GM23338 (cell line): ENCODE measurements around the gene VEPH1. TPM values are rescaled to one million over a fixed set of nuclear protein-coding genes. Genes with fewer than 3 reads are reported as not detected.

Source experiments
- ATAC-seq: fragments of 200-7000 bp; cut with Tn5 transposase; 3 replicates; pipeline ENCODE4 v1.9.1; 2020
- DNase-seq: peaks from one replicate; pipeline ENCODE4 v3.0.0-alpha.2; 2015; ENCODE audit warnings: low spot score
- H2AFZ ChIP-seq: fragments of 200-600 bp; sonication (generic); 2 replicates; pipeline ENCODE4 v1.8.0; 2016; ENCODE audit warnings: antibody characterized with exemption, mild to moderate bottlenecking, moderate library complexity
- H3F3A ChIP-seq: fragments of 200-600 bp; sonication (generic); replicated peaks from 2 replicates; pipeline ENCODE4 v1.8.0; 2017; ENCODE audit warnings: antibody characterized with exemption, mixed run types, low read depth
- H3K27ac ChIP-seq: fragments of 200-600 bp; sonication (generic); 2 replicates; pipeline ENCODE4 v1.6.1; 2016; ENCODE audit warnings: low read depth
- H3K27me3 ChIP-seq: fragments of 200-600 bp; sonication (generic); 2 replicates; pipeline ENCODE4 v1.8.0; 2016; ENCODE audit warnings: mild to moderate bottlenecking, mixed run types, moderate library complexity; ENCODE audit not compliant: insufficient read depth
- H3K36me3 ChIP-seq: fragments of 200-600 bp; sonication (generic); 2 replicates; pipeline ENCODE4 v1.8.0; 2016; ENCODE audit warnings: mild to moderate bottlenecking; ENCODE audit not compliant: insufficient read depth
- H3K4me1 ChIP-seq: fragments of 200-600 bp; sonication (generic); 2 replicates; pipeline ENCODE4 v1.8.0; 2016; ENCODE audit warnings: mild to moderate bottlenecking, moderate library complexity; ENCODE audit not compliant: insufficient read depth
- H3K4me2 ChIP-seq: fragments of 200-600 bp; sonication (generic); 2 replicates; pipeline ENCODE4 v1.7.1; 2017; ENCODE audit warnings: mixed run types
- H3K4me3 ChIP-seq: fragments of 200-600 bp; sonication (generic); 2 replicates; pipeline ENCODE4 v1.6.1; 2016; ENCODE audit warnings: mixed run types
- H3K79me2 ChIP-seq: fragments of 200-600 bp; sonication (generic); replicated peaks from 2 replicates; pipeline ENCODE4 v1.8.0; 2017; ENCODE audit warnings: mild to moderate bottlenecking; ENCODE audit not compliant: insufficient read depth
- H3K9me2 ChIP-seq: fragments of 200-600 bp; sonication (generic); 2 replicates; pipeline ENCODE4 v1.8.0; 2017; ENCODE audit not compliant: insufficient read depth
- H4K20me1 ChIP-seq: fragments of 200-600 bp; sonication (generic); replicated peaks from 2 replicates; pipeline ENCODE4 v1.8.0; 2017; ENCODE audit warnings: mild to moderate bottlenecking; ENCODE audit not compliant: insufficient read depth
- H3K27ac Mint-ChIP-seq: 2 replicates; pipeline ENCODE4 v1.8.0; 2020; ENCODE audit warnings: inconsistent platforms, mild to moderate bottlenecking, moderate library complexity, mixed read lengths
- H3K27me3 Mint-ChIP-seq: 3 replicates; pipeline ENCODE4 v1.8.0; 2022; ENCODE audit warnings: low read depth, mild to moderate bottlenecking, moderate library complexity, mixed read lengths, inconsistent platforms; ENCODE audit not compliant: insufficient read depth, poor library complexity
- H3K36me3 Mint-ChIP-seq: 3 replicates; pipeline ENCODE4 v1.8.0; 2021; ENCODE audit warnings: low read depth, mild to moderate bottlenecking, inconsistent platforms, moderate library complexity, mixed read lengths
- H3K4me1 Mint-ChIP-seq: 3 replicates; pipeline ENCODE4 v1.8.0; 2020; ENCODE audit warnings: mild to moderate bottlenecking, inconsistent platforms, mixed read lengths
- H3K4me3 Mint-ChIP-seq: 3 replicates; pipeline ENCODE4 v1.8.0; 2021; ENCODE audit warnings: moderate library complexity, mild to moderate bottlenecking, inconsistent platforms, mixed read lengths
- H3K9me3 Mint-ChIP-seq: 3 replicates; pipeline ENCODE4 v1.8.0; 2020; ENCODE audit warnings: moderate library complexity, mild to moderate bottlenecking, inconsistent platforms, mixed read lengths
- CREB1 ChIP-seq: fragments of 250-450 bp; sonication (Bioruptor Pico); IDR thresholded peaks from 2 replicates; pipeline ENCODE4 v1.5.0; 2020; ENCODE audit warnings: low read depth, mild to moderate bottlenecking, moderate library complexity
- EZH2 ChIP-seq: fragments of 200-600 bp; sonication (generic); IDR thresholded peaks from one replicate; pipeline ENCODE4 v1.8.0; 2017; ENCODE audit warnings: antibody characterized with exemption, mild to moderate bottlenecking, low read depth; ENCODE audit not compliant: unreplicated experiment
- EZH2phosphoT487 ChIP-seq: fragments of 200-600 bp; sonication (generic); IDR thresholded peaks from one replicate; pipeline ENCODE4 v1.8.1; 2018; ENCODE audit warnings: antibody characterized with exemption; ENCODE audit not compliant: unreplicated experiment
- JUNB ChIP-seq: IDR thresholded peaks from one replicate; pipeline ENCODE4 v1.6.1; 2016; ENCODE audit warnings: antibody characterized with exemption; ENCODE audit not compliant: unreplicated experiment
- NANOG ChIP-seq: IDR thresholded peaks from 2 replicates; pipeline ENCODE4 v1.6.1; 2016; ENCODE audit warnings: antibody characterized with exemption, borderline replicate concordance
- POLR2AphosphoS5 ChIP-seq: IDR thresholded peaks from 2 replicates; pipeline ENCODE4 v1.6.1; 2016; ENCODE audit warnings: antibody characterized with exemption, low read depth
- ZNF114 ChIP-seq: fragments of 250-450 bp; sonication (Bioruptor Pico); IDR thresholded peaks from 2 replicates; pipeline ENCODE4 v1.5.0; 2020; ENCODE audit warnings: mild to moderate bottlenecking, moderate library complexity
- polyA plus RNA-seq: library from polyadenylated mRNA; unstranded; fragments of >200 nt; fragmentation: Nextera tagmentation; extraction: Ambion mirVana; gene quantifications from 2 replicates; pipeline ENCODE4 v1.2.1, GENCODE V29; 2016
- total RNA-seq: library from RNA; depleted of rRNA; stranded (reverse); fragments of >200 nt; shearing (Covaris generic); gene quantifications from 2 replicates; pipeline ENCODE4 v1.2.3, GENCODE V29; 2014
- TF ChIP-seq, protein P1 (sequence below): IDR thresholded peaks from one replicate; pipeline ENCODE4 v1.6.1; 2018; ENCODE audit warnings: antibody characterized with exemption; ENCODE audit not compliant: unreplicated experiment
- TF ChIP-seq, protein P2 (sequence below), 2 experiments: fragments of 200-600 bp in 1 of 2; sonication (generic) in 1 of 2; conservative IDR thresholded peaks; 2 replicates each; pipeline versions ENCODE4 v1.5.1 to v1.6.1; 2016 to 2017; ENCODE audit warnings: antibody characterized with exemption in 2 of 2, low read depth in 2 of 2, mild to moderate bottlenecking in 2 of 2, moderate library complexity in 1 of 2
- TF ChIP-seq, protein P3 (sequence below): fragments of 250-450 bp; sonication (Bioruptor Pico); IDR thresholded peaks from 2 replicates; pipeline ENCODE4 v1.5.0; 2020; ENCODE audit warnings: mild to moderate bottlenecking, moderate library complexity

Gene VEPH1
- total and polyA plus RNA-seq, 2 experiments from 2014 or later: 15.4 to 33.8 TPM

DNA sequence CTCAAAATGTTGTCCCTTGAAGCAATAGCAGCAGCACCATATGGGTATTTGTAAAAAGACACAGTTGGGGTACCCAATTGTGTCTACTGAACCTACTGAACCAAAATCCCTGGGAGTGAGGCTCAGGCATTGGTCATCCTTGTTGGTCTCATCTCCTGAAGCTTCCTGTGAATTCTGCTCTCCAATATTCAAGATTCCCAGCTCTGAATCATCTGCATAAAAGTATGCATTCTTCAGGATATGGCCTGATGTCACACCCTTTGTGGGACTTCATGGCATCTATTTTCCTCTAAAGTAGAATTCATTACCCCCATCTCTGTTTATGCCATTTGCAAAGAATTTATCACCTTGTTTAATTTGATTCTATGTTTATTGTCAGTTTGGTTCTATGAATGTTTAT is 79.9 kb downstream of the VEPH1 start (continued):
- TF ChIP-seq, protein P1, sequence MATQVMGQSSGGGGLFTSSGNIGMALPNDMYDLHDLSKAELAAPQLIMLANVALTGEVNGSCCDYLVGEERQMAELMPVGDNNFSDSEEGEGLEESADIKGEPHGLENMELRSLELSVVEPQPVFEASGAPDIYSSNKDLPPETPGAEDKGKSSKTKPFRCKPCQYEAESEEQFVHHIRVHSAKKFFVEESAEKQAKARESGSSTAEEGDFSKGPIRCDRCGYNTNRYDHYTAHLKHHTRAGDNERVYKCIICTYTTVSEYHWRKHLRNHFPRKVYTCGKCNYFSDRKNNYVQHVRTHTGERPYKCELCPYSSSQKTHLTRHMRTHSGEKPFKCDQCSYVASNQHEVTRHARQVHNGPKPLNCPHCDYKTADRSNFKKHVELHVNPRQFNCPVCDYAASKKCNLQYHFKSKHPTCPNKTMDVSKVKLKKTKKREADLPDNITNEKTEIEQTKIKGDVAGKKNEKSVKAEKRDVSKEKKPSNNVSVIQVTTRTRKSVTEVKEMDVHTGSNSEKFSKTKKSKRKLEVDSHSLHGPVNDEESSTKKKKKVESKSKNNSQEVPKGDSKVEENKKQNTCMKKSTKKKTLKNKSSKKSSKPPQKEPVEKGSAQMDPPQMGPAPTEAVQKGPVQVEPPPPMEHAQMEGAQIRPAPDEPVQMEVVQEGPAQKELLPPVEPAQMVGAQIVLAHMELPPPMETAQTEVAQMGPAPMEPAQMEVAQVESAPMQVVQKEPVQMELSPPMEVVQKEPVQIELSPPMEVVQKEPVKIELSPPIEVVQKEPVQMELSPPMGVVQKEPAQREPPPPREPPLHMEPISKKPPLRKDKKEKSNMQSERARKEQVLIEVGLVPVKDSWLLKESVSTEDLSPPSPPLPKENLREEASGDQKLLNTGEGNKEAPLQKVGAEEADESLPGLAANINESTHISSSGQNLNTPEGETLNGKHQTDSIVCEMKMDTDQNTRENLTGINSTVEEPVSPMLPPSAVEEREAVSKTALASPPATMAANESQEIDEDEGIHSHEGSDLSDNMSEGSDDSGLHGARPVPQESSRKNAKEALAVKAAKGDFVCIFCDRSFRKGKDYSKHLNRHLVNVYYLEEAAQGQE: no peak
- TF ChIP-seq NANOG: no peak

DNA sequence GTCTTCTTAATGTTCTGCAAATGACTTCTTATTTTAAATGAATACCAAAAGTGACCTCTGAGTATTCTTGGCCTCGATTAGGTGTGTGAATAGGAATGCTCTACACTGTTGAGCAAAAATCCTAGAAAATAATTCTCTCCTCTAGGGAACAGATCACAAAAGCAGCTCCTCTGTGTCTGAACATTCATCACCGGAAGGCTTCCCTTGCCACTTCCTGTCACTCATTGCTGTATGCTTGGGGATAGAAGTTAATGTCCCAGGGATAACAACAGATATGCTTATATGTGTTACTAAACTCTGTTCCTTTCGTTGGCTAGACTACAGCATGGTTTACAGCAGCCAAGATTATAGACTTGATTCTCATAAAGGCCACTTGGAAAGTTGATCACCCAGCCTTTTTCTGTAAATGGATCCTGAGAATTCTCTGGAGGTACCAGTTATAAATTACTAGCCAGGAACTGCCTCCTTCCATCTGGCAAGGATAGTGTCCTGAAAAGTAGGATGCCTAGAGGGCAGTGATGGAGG is 82.5 kb downstream of the VEPH1 start:
- Histone ChIP-seq H2AFZ (no peak overlapping the region), H3K27ac (no peak overlapping the region), H3K4me1 (no peaks in the 10 kb centered on the region; the same call in 1 of the 2 replicates), H3K27me3 (no peaks in the 10 kb centered on the region), H3F3A (no peaks in the 10 kb centered on the region), H3K79me2 (no peaks in the 10 kb centered on the region), H3K4me2 (no peak overlapping the region), H3K4me3 (no peak overlapping the region), H4K20me1 (no peaks in the 10 kb centered on the region), H3K36me3 (no peaks in the 10 kb centered on the region), H3K9me2 (peaks cover 16% of the 10 kb centered on the region; the same call in 1 of the 2 replicates)
- peaks cover 21% of the 10 kb centered on the region for H3K36me3 Mint-ChIP-seq
- peaks cover 14% of the 10 kb centered on the region for H3K9me3 Mint-ChIP-seq
- H3K4me3 Mint-ChIP-seq: no peak overlapping the region
- TF ChIP-seq, protein P2, sequence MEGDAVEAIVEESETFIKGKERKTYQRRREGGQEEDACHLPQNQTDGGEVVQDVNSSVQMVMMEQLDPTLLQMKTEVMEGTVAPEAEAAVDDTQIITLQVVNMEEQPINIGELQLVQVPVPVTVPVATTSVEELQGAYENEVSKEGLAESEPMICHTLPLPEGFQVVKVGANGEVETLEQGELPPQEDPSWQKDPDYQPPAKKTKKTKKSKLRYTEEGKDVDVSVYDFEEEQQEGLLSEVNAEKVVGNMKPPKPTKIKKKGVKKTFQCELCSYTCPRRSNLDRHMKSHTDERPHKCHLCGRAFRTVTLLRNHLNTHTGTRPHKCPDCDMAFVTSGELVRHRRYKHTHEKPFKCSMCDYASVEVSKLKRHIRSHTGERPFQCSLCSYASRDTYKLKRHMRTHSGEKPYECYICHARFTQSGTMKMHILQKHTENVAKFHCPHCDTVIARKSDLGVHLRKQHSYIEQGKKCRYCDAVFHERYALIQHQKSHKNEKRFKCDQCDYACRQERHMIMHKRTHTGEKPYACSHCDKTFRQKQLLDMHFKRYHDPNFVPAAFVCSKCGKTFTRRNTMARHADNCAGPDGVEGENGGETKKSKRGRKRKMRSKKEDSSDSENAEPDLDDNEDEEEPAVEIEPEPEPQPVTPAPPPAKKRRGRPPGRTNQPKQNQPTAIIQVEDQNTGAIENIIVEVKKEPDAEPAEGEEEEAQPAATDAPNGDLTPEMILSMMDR (conservative IDR thresholded peaks at IDR 0.05; ENCODE audit: low read depth in 2 of 2): no peak
- TF ChIP-seq EZH2phosphoT487: no peak
- no peak for TF ChIP-seq JUNB
- no peak for TF ChIP-seq CREB1 (CRISPR knock-in tag)
- TF ChIP-seq, protein P1: no peak
- TF ChIP-seq POLR2AphosphoS5: no peak
- TF ChIP-seq, protein P3, sequence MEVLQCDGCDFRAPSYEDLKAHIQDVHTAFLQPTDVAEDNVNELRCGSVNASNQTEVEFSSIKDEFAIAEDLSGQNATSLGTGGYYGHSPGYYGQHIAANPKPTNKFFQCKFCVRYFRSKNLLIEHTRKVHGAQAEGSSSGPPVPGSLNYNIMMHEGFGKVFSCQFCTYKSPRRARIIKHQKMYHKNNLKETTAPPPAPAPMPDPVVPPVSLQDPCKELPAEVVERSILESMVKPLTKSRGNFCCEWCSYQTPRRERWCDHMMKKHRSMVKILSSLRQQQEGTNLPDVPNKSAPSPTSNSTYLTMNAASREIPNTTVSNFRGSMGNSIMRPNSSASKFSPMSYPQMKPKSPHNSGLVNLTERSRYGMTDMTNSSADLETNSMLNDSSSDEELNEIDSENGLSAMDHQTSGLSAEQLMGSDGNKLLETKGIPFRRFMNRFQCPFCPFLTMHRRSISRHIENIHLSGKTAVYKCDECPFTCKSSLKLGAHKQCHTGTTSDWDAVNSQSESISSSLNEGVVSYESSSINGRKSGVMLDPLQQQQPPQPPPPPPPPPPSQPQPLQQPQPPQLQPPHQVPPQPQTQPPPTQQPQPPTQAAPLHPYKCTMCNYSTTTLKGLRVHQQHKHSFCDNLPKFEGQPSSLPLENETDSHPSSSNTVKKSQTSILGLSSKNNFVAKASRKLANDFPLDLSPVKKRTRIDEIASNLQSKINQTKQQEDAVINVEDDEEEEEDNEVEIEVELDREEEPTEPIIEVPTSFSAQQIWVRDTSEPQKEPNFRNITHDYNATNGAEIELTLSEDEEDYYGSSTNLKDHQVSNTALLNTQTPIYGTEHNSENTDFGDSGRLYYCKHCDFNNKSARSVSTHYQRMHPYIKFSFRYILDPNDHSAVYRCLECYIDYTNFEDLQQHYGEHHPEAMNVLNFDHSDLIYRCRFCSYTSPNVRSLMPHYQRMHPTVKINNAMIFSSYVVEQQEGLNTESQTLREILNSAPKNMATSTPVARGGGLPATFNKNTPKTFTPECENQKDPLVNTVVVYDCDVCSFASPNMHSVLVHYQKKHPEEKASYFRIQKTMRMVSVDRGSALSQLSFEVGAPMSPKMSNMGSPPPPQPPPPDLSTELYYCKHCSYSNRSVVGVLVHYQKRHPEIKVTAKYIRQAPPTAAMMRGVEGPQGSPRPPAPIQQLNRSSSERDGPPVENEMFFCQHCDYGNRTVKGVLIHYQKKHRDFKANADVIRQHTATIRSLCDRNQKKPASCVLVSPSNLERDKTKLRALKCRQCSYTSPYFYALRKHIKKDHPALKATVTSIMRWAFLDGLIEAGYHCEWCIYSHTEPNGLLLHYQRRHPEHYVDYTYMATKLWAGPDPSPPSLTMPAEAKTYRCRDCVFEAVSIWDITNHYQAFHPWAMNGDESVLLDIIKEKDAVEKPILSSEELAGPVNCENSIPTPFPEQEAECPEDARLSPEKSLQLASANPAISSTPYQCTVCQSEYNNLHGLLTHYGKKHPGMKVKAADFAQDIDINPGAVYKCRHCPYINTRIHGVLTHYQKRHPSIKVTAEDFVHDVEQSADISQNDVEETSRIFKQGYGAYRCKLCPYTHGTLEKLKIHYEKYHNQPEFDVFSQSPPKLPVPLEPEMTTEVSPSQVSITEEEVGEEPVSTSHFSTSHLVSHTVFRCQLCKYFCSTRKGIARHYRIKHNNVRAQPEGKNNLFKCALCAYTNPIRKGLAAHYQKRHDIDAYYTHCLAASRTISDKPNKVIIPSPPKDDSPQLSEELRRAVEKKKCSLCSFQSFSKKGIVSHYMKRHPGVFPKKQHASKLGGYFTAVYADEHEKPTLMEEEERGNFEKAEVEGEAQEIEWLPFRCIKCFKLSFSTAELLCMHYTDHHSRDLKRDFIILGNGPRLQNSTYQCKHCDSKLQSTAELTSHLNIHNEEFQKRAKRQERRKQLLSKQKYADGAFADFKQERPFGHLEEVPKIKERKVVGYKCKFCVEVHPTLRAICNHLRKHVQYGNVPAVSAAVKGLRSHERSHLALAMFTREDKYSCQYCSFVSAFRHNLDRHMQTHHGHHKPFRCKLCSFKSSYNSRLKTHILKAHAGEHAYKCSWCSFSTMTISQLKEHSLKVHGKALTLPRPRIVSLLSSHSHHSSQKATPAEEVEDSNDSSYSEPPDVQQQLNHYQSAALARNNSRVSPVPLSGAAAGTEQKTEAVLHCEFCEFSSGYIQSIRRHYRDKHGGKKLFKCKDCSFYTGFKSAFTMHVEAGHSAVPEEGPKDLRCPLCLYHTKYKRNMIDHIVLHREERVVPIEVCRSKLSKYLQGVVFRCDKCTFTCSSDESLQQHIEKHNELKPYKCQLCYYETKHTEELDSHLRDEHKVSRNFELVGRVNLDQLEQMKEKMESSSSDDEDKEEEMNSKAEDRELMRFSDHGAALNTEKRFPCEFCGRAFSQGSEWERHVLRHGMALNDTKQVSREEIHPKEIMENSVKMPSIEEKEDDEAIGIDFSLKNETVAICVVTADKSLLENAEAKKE (CRISPR knock-in tag): no peak
- no peak for TF ChIP-seq NANOG
- no peak for TF ChIP-seq EZH2
- TF ChIP-seq ZNF114 (CRISPR knock-in tag): no peak
- no peak overlapping the region for H3K27ac Mint-ChIP-seq
- H3K4me1 Mint-ChIP-seq: peaks cover 3% of the 10 kb centered on the region
- no peaks in the 10 kb centered on the region for H3K27me3 Mint-ChIP-seq
- ATAC-seq (no peak), DNase-seq (no peak)
